GM23338 (cell line): Measurements from ENCODE around the gene CALR. TPM values are rescaled to one million over a fixed set of nuclear protein-coding genes. Genes with fewer than 3 reads are reported as not detected.
"Not testable (repeated sequence)": the region's sequence is repeated elsewhere in the genome, so short reads cannot be mapped to it uniquely, and the experiment has no call there.

ENCODE experiments used
- ATAC-seq: fragments of 200-7000 bp; cut with Tn5 transposase; 3 replicates; pipeline ENCODE4 v1.9.1; 2020
- DNase-seq: peaks from one replicate; pipeline ENCODE4 v3.0.0-alpha.2; 2015; ENCODE audit warnings: low spot score
- H2AFZ ChIP-seq: fragments of 200-600 bp; sonication (generic); 2 replicates; pipeline ENCODE4 v1.8.0; 2016; ENCODE audit warnings: antibody characterized with exemption, mild to moderate bottlenecking, moderate library complexity
- H3F3A ChIP-seq: fragments of 200-600 bp; sonication (generic); replicated peaks from 2 replicates; pipeline ENCODE4 v1.8.0; 2017; ENCODE audit warnings: antibody characterized with exemption, mixed run types, low read depth
- H3K27ac ChIP-seq: fragments of 200-600 bp; sonication (generic); 2 replicates; pipeline ENCODE4 v1.6.1; 2016; ENCODE audit warnings: low read depth
- H3K27me3 ChIP-seq: fragments of 200-600 bp; sonication (generic); 2 replicates; pipeline ENCODE4 v1.8.0; 2016; ENCODE audit warnings: mild to moderate bottlenecking, mixed run types, moderate library complexity; ENCODE audit not compliant: insufficient read depth
- H3K36me3 ChIP-seq: fragments of 200-600 bp; sonication (generic); 2 replicates; pipeline ENCODE4 v1.8.0; 2016; ENCODE audit warnings: mild to moderate bottlenecking; ENCODE audit not compliant: insufficient read depth
- H3K4me1 ChIP-seq: fragments of 200-600 bp; sonication (generic); 2 replicates; pipeline ENCODE4 v1.8.0; 2016; ENCODE audit warnings: mild to moderate bottlenecking, moderate library complexity; ENCODE audit not compliant: insufficient read depth
- H3K4me2 ChIP-seq: fragments of 200-600 bp; sonication (generic); 2 replicates; pipeline ENCODE4 v1.7.1; 2017; ENCODE audit warnings: mixed run types
- H3K4me3 ChIP-seq: fragments of 200-600 bp; sonication (generic); 2 replicates; pipeline ENCODE4 v1.6.1; 2016; ENCODE audit warnings: mixed run types
- H3K79me2 ChIP-seq: fragments of 200-600 bp; sonication (generic); replicated peaks from 2 replicates; pipeline ENCODE4 v1.8.0; 2017; ENCODE audit warnings: mild to moderate bottlenecking; ENCODE audit not compliant: insufficient read depth
- H3K9me2 ChIP-seq: fragments of 200-600 bp; sonication (generic); 2 replicates; pipeline ENCODE4 v1.8.0; 2017; ENCODE audit not compliant: insufficient read depth
- H4K20me1 ChIP-seq: fragments of 200-600 bp; sonication (generic); replicated peaks from 2 replicates; pipeline ENCODE4 v1.8.0; 2017; ENCODE audit warnings: mild to moderate bottlenecking; ENCODE audit not compliant: insufficient read depth
- H3K27ac Mint-ChIP-seq: 2 replicates; pipeline ENCODE4 v1.8.0; 2020; ENCODE audit warnings: inconsistent platforms, mild to moderate bottlenecking, moderate library complexity, mixed read lengths
- H3K27me3 Mint-ChIP-seq: 3 replicates; pipeline ENCODE4 v1.8.0; 2022; ENCODE audit warnings: low read depth, mild to moderate bottlenecking, moderate library complexity, mixed read lengths, inconsistent platforms; ENCODE audit not compliant: insufficient read depth, poor library complexity
- H3K36me3 Mint-ChIP-seq: 3 replicates; pipeline ENCODE4 v1.8.0; 2021; ENCODE audit warnings: low read depth, mild to moderate bottlenecking, inconsistent platforms, moderate library complexity, mixed read lengths
- H3K4me1 Mint-ChIP-seq: 3 replicates; pipeline ENCODE4 v1.8.0; 2020; ENCODE audit warnings: mild to moderate bottlenecking, inconsistent platforms, mixed read lengths
- H3K4me3 Mint-ChIP-seq: 3 replicates; pipeline ENCODE4 v1.8.0; 2021; ENCODE audit warnings: moderate library complexity, mild to moderate bottlenecking, inconsistent platforms, mixed read lengths
- H3K9me3 Mint-ChIP-seq: 3 replicates; pipeline ENCODE4 v1.8.0; 2020; ENCODE audit warnings: moderate library complexity, mild to moderate bottlenecking, inconsistent platforms, mixed read lengths
- EZH2phosphoT487 ChIP-seq: fragments of 200-600 bp; sonication (generic); IDR thresholded peaks from one replicate; pipeline ENCODE4 v1.8.1; 2018; ENCODE audit warnings: antibody characterized with exemption; ENCODE audit not compliant: unreplicated experiment
- ZNF114 ChIP-seq: fragments of 250-450 bp; sonication (Bioruptor Pico); IDR thresholded peaks from 2 replicates; pipeline ENCODE4 v1.5.0; 2020; ENCODE audit warnings: mild to moderate bottlenecking, moderate library complexity
- ZNF331 ChIP-seq: fragments of 250-450 bp; sonication (Bioruptor Pico); IDR thresholded peaks from 2 replicates; pipeline ENCODE4 v1.5.0; 2020; ENCODE audit warnings: low read depth, mild to moderate bottlenecking, moderate library complexity
- polyA plus RNA-seq: library from polyadenylated mRNA; unstranded; fragments of >200 nt; fragmentation: Nextera tagmentation; extraction: Ambion mirVana; gene quantifications from 2 replicates; pipeline ENCODE4 v1.2.1, GENCODE V29; 2016
- total RNA-seq: library from RNA; depleted of rRNA; stranded (reverse); fragments of >200 nt; shearing (Covaris generic); gene quantifications from 2 replicates; pipeline ENCODE4 v1.2.3, GENCODE V29; 2014
- TF ChIP-seq, protein P1 (sequence below): fragments of 250-450 bp; sonication (Bioruptor Pico); IDR thresholded peaks from 2 replicates; pipeline ENCODE4 v1.5.0; 2020; ENCODE audit warnings: mild to moderate bottlenecking, moderate library complexity

Gene CALR
- total and polyA plus RNA-seq, 2 experiments from 2014 or later: 760 to 1,131 TPM

DNA sequence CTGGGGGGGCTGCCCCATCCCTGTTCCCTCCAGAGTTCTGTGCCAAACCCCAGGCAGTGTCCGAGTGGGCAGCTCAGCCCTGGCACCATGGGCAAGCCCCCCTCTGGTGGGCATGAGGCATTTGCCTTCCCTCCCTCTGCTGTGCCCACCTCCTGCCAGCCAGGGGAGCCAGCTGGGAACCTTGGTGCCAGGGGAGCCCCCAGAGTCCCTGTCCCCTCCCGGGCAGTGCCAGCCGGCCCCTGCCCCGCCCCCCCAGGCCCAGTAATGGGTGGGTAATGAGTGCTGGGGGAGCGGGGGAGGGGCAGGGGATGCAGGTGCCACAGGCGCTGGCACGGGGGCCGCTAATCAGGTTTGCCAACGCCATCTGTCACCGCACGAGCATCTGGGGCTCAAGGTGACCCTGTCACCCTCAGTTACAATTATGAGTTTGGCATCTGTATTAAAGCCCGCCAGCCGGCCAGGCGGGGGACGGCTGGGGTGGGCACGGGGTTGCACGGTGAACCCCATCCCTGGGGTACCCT, 36.9 kb downstream of the CALR start:
- Histone ChIP-seq H3K27ac (no peak overlapping the region), H3K4me1 (no peaks in the 10 kb centered on the region), H4K20me1 (no peaks in the 10 kb centered on the region), H3K36me3 (no peaks in the 10 kb centered on the region), H3K27me3 (no peaks in the 10 kb centered on the region), H3K4me3 (no peak overlapping the region), H3F3A (no peaks in the 10 kb centered on the region), H2AFZ (no peak overlapping the region), H3K79me2 (no peaks in the 10 kb centered on the region), H3K9me2 (no peaks in the 10 kb centered on the region), H3K4me2 (no peak overlapping the region)
- no peak overlapping the region for H3K4me3 Mint-ChIP-seq
- H3K4me1 Mint-ChIP-seq: no peaks in the 10 kb centered on the region
- no peak overlapping the region for H3K27ac Mint-ChIP-seq
- peaks cover 9% of the 10 kb centered on the region for H3K27me3 Mint-ChIP-seq
- no peaks in the 10 kb centered on the region for H3K9me3 Mint-ChIP-seq
- DNase-seq: no peak
- no peak for ATAC-seq
- no peaks in the 10 kb centered on the region for H3K36me3 Mint-ChIP-seq
- TF ChIP-seq ZNF114 (CRISPR knock-in tag) (no peak), EZH2phosphoT487 (no peak), ZNF331 (CRISPR knock-in tag) (no peak)
- TF ChIP-seq, protein P1, sequence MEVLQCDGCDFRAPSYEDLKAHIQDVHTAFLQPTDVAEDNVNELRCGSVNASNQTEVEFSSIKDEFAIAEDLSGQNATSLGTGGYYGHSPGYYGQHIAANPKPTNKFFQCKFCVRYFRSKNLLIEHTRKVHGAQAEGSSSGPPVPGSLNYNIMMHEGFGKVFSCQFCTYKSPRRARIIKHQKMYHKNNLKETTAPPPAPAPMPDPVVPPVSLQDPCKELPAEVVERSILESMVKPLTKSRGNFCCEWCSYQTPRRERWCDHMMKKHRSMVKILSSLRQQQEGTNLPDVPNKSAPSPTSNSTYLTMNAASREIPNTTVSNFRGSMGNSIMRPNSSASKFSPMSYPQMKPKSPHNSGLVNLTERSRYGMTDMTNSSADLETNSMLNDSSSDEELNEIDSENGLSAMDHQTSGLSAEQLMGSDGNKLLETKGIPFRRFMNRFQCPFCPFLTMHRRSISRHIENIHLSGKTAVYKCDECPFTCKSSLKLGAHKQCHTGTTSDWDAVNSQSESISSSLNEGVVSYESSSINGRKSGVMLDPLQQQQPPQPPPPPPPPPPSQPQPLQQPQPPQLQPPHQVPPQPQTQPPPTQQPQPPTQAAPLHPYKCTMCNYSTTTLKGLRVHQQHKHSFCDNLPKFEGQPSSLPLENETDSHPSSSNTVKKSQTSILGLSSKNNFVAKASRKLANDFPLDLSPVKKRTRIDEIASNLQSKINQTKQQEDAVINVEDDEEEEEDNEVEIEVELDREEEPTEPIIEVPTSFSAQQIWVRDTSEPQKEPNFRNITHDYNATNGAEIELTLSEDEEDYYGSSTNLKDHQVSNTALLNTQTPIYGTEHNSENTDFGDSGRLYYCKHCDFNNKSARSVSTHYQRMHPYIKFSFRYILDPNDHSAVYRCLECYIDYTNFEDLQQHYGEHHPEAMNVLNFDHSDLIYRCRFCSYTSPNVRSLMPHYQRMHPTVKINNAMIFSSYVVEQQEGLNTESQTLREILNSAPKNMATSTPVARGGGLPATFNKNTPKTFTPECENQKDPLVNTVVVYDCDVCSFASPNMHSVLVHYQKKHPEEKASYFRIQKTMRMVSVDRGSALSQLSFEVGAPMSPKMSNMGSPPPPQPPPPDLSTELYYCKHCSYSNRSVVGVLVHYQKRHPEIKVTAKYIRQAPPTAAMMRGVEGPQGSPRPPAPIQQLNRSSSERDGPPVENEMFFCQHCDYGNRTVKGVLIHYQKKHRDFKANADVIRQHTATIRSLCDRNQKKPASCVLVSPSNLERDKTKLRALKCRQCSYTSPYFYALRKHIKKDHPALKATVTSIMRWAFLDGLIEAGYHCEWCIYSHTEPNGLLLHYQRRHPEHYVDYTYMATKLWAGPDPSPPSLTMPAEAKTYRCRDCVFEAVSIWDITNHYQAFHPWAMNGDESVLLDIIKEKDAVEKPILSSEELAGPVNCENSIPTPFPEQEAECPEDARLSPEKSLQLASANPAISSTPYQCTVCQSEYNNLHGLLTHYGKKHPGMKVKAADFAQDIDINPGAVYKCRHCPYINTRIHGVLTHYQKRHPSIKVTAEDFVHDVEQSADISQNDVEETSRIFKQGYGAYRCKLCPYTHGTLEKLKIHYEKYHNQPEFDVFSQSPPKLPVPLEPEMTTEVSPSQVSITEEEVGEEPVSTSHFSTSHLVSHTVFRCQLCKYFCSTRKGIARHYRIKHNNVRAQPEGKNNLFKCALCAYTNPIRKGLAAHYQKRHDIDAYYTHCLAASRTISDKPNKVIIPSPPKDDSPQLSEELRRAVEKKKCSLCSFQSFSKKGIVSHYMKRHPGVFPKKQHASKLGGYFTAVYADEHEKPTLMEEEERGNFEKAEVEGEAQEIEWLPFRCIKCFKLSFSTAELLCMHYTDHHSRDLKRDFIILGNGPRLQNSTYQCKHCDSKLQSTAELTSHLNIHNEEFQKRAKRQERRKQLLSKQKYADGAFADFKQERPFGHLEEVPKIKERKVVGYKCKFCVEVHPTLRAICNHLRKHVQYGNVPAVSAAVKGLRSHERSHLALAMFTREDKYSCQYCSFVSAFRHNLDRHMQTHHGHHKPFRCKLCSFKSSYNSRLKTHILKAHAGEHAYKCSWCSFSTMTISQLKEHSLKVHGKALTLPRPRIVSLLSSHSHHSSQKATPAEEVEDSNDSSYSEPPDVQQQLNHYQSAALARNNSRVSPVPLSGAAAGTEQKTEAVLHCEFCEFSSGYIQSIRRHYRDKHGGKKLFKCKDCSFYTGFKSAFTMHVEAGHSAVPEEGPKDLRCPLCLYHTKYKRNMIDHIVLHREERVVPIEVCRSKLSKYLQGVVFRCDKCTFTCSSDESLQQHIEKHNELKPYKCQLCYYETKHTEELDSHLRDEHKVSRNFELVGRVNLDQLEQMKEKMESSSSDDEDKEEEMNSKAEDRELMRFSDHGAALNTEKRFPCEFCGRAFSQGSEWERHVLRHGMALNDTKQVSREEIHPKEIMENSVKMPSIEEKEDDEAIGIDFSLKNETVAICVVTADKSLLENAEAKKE (CRISPR knock-in tag): no peak

DNA sequence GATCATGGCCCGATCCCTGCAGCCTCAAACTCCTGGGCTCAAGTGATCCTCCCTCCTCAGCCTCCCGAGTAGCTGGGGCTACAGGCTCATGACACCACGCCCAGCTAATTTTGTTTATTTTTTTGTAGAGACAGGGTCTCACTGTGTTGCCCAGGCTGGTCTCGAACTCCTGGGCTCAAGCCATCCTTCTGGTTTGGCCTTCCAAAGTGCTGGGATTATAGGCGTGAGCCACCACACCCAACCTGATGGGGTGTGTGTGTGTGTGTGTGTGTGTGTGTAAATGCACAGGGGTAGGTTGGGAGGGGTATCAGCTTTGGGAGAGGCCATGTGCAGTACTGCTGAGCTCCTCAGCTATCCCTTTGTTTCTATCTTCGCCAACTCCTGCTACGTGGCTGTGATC, 37.7 kb downstream of the CALR start:
- not testable (repeated sequence) for H3K27ac Mint-ChIP-seq, H4K20me1 ChIP-seq, H3K4me3 ChIP-seq, H3F3A ChIP-seq, H3K27me3 Mint-ChIP-seq, H3K36me3 Mint-ChIP-seq, H3K9me2 ChIP-seq, H3K4me2 ChIP-seq, H3K36me3 ChIP-seq, H3K79me2 ChIP-seq, H3K27me3 ChIP-seq, H3K4me1 Mint-ChIP-seq, H3K9me3 Mint-ChIP-seq, H3K27ac ChIP-seq, DNase-seq, ATAC-seq, H2AFZ ChIP-seq, H3K4me1 ChIP-seq, H3K4me3 Mint-ChIP-seq
